ENCODE results near the gene SEL1L.
A peak's percentile ranks its signal among the peaks of the same experiment; 100 is the strongest.
"Not testable (repeated sequence)": the region's sequence is repeated elsewhere in the genome, so short reads cannot be mapped to it uniquely, and the experiment has no call there.

The SEL1L gene

DNA sequence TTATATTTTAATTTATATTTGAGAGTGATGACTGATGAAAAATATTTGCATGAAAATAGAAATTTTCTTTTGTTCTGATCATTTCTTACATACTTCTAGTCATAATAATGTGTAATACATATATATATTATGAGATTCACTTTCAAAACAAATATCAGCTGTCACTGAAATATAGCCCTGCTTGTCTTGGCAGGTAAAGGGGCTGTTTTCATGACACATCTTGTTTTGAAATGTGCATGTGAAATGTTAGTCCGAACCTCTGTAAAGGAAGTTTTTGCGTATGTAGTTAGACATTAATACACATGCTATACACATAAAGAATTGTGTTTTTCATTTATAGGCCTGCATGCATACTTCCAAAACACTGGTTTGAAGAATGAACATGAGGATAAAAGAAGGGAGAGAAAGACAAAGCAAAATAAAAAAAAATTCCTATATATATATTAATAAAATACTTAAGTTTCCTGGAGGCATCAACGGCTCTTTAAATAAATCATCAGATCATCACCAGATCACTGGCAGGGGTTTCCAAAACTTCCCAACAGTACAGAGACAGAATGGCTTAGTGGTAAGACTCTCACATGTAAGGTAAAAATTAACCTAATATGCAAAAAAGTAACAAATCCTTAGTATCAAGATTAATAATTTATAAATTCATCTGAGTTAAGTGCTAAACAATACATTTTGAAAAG is 60.1 kb downstream of the SEL1L start:
- no peak for DNase-seq

DNA sequence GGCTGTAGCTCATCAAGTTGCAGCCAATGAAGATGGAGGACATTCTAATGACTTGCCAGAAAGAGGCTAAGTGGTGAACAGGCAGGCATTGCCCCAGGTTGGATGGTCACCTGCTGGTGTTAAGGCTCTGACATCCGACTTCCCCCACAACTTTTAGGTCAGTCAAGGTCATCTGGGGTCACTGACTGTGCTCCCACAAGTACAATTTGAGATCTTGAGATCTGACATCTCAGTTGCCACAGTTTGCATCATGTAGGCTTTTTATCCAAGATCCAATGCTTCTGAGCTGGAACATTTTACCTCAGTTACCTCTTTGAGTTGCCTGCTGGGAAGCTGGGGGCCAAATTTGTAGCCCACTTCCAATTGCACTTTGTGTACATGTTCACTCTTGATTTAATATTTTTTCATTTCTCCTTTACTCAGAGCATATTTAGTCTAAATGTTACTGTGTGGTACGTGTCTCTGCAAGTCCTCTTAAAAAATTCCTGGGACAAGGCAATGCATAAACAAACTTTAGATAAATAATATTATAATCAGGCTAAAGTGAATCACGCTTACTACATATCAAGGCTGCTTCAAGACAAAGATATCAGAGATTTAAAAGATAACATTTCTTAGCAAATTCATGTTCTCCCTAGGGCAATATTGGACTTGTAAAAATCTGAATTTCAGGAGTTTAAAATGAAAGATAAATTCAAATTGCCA is 61.4 kb downstream of the SEL1L start:
- DNase-seq: no peak

DNA sequence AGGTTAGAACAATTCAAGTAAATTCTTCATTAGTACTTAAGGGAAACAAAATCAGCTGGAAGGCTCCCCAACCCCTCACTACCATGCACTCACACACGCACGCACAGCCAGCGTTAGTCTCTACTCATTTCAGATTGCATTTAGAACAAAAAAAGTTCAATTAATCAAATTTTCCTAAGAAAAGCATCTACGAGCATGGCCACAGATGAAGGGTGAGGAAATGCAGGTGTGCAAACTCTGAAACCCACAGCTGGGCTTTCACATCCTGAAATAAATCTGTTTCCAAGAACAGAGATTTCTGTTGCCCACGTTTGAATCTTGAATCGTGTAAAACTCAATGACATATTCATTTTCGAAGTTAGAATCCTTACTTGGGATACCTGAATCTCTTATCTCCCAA is 62.6 kb downstream of the SEL1L start:
- no peak for DNase-seq

DNA sequence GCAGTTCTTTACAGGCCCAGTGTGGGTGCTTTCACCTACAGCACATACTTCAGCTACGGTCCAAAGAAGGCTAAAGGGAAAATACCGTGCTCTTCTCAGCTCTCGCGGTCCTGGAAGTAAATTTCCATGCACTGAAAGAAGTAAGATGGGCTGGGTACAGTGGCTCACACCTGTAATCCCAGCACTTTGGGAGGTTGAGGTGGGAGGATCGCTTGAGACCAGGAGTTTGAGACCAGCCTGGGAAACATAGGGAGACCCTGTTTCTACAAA is 63.2 kb downstream of the SEL1L start:
- DNase-seq: not testable (repeated sequence)

DNA sequence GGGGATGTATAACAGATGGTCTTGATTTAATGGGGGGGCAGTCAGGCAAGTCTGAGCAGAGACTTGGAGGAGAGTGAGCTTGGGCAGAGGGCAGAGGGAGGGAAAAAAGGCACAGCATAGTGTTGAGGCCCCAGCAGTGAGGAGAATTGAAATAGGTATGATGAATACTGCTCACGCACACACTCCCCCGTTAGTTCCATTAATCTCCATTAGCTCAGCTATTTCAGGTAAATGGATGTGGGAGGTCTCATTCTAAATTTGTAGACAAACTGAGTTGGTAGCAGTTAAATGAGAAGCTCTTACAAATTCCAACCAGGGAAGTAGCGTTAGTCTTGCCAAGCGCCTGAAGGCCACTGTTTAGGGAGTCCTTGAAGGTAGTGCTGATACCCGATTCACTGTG is 66.8 kb downstream of the SEL1L start:
- DNase-seq: no peak

DNA sequence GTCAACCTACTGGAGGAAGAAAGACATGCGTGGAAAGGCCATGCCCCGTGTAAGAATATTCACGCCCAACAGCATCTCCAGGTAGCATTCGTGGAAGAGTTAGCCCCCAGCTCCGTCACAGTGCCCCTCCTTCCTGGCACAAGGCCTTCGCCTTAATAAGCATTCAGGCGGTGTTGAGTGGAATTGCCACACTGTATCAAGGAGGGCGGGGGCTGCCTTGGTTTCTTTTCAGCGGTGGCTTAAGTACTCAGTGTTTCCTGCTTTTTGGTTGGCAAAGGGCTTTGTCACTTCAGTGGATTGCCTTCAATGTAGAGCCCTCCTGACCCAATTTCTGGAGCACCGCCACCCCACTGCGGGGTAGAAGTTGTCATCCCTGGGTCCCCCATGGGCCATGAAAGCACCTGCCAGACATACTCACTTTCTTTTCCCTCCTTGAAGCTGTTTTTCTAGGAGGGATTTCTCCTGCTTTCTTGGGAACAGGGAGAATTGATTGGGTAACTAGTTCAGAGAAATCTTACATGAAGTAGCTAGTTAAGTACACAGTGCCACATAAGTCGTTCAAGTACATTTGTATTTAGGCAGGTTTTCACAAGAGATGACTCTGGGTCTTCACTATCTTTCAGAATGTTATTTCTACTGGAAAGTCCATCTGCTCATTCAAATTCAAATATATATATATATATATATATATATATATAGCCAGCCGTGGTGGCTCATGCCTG is 68.0 kb downstream of the SEL1L start:
- DNase-seq: no peak

DNA sequence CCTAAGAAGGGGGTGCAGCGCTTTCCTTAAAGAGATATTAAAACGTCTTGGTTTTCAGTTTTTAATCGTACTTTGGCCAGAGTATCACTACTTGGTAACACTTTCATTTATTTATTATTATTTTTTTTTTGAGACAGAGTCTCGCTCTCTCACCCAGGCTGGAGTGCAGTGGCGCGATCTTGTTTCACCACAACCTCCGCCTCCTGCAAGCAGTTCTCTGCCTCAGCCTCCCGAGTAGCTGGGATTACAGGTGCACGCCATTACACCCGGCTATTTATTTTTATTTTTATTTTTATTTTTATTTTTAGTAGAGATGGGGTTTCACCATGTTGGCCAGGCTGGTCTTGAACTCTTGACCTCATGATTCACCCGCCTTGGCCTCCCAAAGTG is 68.7 kb downstream of the SEL1L start:
- not testable (repeated sequence) for DNase-seq

DNA sequence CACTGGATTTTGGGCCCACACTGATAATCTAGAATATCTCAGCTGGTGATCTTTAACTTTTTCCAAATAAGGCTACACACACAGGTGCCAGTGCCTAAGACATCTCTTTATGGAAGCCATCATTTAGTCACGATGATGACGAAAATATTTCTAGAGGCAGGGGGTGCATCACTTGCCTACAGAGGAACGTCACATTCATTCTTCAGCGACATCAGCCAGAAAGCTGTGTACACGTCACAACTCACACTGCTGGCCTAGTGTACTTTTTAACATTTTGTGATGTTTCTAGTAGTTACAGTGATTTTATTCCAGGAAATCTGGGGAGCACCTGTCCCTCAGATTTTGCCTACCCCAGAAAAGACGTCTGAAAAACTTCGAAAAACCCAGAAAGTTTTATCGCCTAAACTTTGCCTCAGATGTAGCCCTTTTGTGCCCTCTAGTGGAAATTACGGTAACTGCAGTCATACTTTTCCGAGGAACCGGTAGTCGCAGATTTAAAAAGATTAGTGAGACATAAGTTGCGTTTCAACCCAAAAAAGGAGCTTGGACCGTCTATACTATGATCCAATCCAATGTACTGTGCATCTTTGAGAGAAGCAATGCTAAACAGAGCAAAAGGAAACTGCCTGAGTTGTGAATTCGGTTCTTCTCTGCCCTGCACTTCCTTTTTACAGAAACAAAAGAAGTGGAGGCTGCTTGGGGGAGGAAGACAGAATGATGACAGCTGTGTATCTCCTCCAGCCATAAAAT is 69.2 kb downstream of the SEL1L start:
- DNase-seq: no peak

DNA sequence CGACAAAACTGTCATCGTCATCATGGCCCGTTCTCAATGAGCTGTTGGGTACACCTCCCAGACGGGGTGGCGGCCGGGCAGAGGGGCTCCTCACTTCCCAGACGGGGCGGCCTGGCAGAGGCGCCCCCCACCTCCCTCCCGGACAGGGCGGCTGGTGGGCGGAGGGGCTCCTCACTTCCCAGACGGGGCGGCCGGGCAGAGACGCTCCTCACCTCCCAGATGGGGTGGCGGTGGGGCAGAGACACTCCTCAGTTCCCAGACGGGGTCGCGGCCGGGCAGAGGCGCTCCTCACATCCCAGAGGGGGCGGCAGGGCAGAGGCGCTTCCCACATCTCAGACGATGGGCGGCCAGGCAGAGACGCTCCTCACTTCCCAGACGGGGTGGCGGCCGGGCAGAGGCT is 71.3 kb downstream of the SEL1L start:
- not testable (repeated sequence) for DNase-seq

DNA sequence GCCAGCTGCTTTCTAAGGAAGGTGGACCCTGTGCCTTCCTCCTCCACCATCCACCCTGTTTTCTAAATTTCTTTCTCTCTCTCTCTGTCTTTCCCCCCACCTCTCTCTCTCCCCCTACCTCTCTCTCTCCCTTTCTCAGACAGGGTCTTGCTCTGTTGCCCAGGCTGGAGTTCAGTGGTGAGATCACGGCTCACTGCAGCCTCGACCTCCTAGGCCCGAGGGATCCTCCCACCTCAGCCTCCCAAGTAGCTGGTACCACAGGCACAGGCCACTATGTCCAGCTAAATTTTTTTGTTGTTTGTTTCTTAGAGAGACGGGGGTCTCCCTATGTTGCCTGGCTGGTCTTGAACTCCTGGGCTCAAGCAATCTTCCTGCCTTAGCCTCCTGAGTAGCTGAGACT is 73.7 kb downstream of the SEL1L start:
- DNase-seq: no peak

DNA sequence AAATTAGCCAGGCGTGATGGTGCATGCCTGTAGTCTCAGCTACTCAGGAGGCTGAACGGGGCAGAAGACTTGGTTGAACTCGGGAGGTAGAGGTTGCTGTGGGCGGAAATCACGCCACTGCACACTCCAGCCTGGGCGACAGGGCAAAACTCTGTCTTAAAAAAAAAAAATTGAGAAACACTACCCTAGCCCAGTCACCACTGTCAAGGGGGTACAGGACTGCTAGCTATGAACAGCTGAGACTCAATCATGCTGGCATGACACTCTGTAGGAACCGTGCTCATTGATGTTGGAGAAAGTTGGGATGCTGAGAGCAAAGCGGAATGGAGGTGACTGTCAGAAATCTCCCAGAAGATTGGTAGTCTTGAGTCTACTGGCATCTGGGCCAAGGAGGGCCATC is 75.3 kb downstream of the SEL1L start:
- no peak for DNase-seq

DNA sequence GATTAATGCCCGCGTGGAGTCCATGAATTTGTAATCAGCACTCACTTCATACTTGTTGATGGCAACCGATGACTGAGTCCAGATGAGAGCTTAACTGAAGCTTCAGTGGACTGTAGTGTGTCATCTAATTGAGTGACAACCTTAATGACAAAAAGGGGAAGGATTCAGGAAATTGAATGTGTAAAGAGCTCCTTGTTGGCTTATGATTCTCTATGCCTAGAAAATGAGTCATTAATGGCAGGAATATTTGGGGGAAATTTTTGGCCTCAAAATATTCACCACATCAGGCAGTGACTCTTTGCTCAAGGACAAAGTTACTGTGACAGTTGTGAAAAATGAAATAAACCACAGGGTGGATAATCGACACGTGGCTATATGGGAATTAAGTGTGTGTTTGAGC is 78.3 kb downstream of the SEL1L start:
- DNase-seq: no peak

DNA sequence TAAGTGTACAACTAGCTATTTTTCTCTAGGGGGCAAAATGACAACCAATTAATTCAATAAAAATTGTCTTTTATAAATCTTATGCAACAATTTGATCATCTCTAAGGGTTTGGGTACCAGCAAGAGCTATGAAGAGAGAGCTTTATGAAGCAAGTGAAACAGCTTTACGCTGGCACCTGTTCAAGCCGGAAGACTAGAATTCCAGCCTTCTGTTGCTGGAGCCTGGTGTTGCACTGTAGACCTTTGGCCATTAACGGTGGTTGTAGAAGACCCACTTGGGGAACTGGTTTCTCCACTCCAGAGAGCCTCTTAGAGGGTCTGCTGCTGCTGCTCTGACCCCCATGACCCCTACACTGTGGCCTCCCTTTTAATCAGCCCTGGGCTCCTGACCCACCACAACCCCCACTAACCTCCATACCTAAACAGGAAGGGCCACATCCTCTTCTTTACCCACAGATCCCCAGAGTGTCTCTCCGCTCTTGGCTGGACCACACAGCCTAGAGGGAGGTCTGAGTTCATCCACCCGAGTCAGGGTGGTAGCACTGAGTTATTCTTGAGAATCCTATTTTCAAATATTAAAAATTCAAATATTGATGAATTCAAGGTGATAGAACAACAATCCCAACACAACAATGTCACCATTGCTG is 79.0 kb downstream of the SEL1L start:
- no peak for DNase-seq

DNA sequence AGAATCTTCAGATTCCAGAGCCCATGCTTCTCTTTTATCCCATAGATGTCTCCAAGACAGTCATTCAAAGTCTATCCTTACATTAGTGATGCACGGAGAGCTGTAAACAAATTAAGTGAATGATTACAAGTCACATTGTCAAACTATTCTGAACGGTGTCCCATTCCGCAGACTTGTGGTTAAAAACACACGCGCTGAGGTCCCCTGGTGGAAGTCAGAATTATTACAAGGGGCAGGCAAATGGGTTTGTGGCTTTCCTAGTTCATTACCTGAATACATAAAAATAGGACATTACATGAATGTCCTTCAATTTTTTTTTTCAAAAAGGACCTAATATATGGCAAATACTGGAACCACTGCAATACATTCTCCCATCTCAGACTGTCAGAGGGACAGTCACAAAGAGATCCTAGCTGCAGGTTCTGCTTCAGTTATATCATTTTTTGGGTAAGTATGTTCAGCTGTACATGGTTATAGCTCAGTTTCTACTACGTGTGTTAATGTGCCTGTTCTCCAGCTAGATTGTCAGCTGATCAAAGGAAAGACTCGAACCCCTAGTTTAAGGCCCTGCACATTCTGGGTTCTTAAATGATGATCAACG is 80.4 kb downstream of the SEL1L start:
- DNase-seq: peak; percentile 18

DNA sequence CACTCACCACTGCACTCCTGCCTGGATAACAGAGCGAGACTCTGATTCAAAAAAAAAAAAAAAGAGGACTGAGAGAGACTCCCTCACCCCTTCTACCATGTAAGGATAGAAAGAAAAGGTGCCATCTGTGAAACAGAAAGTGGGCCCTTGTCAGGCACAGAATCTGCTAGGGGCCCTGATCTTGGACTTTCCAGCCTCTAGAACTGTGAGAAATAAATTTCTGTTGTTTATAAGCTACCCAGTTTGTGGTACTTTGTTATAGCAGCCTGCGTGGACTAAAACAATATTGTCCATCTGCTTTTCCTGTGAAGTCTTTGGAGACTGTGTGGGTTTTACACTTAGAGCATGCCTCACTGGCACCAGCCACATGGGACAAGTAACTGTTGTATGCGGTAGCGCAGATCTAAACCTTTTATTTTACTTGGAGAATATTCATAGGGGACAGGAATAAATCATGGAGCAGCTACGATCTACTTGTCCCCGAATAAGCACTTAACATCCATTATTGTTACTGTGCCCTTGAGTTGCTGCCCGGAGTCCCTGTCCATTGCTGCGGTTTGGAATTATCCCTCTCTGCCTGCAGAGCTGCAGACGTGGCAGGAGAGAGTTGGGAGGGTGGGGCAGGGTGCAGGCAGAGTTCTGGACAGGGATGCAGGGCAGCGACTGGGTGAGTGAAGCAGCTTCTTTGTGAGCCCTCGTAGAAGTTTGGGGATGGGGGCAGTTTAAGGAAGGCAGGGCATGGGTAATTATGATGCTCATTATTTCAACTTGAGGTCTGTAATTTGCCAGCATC is 81.1 kb downstream of the SEL1L start:
- no peak for DNase-seq

DNA sequence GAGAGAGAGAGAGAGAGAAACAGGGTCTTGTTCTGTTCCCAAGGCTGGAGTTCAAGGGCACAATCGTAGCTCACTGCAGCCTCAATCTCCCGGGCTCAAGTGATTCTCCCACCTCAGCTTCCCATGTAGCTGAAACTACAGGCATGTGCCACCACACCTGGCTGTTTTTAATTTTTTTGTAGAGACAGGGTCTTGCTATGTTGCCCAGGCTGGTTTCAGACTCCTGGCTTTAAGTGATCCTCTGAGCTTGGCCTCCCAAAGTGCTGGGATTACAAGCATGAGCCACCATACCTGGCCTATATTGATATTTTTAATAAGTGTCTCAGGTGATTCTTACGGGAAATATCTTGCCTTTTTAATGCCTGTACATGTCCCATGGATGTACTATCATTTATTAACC is 82.7 kb downstream of the SEL1L start:
- no peak for DNase-seq

DNA sequence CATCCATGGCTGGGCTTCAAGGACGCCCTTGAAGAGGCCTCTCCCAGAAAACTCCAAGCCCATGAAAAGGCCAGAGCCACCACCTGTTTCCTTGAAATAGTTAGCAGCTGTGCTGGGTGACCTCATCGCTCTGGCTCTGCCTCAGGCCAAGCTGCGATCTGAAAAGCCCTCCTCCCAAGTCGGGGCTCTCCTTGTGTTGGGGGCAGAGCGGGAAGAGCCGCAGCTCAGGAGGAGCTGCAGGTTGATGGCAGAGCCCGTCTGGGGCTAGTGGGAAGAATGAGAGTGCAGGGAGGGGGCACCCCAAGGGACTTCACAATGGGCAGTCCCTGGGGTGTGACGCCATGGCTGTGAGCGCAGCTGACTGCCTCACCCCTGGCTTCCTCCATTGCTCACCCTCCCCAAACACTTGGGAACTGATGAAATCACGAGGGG is 83.5 kb downstream of the SEL1L start:
- no peak for DNase-seq

DNA sequence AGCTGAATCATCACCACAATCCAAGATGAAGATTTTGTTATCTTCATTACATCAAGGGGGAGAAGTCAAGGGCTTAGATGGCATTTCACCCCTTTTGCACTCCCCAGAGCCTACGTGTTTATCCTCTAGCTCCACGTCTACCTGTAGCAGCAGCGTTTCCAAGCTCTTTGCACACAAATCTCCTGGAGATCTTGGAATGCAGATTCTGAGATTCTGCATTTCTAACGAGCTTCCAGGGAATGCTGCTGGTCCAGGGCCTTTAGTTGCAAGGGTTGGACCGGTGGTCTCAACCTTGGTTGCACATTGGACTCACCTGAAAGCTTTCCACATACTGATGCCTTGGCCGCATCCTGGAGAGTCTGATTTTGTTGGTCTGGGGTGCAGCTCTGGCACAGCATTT is 84.1 kb downstream of the SEL1L start:
- no peak for DNase-seq

DNA sequence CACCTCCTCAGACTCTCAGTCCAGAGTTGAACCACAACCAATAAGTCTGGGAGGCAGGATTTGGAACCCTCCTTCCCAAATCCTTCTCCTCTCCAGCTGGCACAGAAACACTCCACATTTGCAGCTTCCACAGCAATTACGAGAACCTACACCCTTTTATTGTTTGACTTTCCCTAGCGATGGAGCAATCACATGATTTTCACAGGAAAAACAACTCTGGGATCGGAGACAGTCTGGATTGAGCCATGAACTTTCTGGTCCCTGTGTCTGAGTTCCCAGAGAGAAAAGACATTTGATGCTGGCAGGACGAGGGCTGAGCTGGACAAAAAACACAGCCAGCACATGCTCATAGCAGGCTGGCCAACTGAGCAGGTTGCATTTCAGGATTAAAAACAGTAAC is 84.5 kb downstream of the SEL1L start:
- no peak for DNase-seq

DNA sequence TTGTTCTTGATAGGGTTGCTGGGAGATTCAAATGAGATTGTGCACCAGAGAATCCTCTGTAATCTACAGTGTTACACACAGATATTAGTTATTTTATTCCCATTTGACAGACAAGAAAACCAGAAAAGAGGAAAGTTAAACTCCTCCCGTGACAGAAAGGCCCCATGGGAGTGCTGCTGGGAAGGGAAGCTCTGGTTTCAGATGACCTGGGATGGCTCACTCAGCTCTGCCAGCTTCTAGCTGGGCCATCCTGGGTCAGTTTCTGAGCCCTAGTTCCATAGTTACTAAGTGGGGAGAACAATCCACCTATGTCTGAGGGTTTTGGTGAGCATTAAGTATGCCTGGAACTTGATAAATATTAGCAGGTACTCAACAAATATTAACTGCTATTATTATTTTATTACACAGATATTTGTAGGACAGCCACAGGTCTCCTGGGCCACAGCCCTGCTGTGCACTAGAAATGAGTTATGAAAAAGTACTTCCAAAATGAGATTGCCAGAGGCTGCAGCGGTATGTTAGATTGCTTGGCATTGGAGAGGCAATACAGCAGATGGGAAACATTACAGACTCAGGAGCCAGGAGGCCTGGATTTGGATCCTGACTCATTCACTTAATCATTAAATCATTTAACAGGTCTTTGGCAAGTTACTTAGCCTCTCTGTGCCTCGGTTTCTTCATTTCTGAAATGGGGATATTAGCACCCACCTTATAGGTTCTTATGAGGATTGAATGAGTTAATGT is 86.5 kb downstream of the SEL1L start:
- no peak for DNase-seq

Measured in NCI-H774 (cell line).